ENCODE data around the gene NARS2.
"Not testable (repeated sequence)": the region's sequence is repeated elsewhere in the genome, so short reads cannot be mapped to it uniquely, and the experiment has no call there.

NARS2 gene

DNA sequence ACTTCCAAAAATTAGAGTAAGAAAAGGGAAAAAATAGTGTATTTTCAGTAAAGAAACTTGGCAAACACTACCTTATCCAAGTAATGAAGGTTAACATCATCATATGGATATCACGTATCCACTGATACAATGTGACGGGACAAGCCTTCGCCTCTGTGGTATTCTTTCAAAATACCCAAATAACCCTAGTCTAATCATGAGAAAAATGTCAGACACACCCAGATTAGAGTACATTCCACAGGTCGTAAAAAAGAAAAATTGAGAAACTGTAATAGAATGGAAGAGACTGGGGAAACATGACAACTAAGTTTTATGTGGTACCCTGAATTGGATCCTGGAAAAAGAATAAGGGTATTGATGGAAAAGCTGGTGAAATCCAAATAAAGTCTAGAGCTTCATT, 48.9 kb downstream of the NARS2 start:
- no peak overlapping the region for H3K4me3 ChIP-seq (ENCODE audit: low read depth, low read length)
- TF ChIP-seq, protein P1, sequence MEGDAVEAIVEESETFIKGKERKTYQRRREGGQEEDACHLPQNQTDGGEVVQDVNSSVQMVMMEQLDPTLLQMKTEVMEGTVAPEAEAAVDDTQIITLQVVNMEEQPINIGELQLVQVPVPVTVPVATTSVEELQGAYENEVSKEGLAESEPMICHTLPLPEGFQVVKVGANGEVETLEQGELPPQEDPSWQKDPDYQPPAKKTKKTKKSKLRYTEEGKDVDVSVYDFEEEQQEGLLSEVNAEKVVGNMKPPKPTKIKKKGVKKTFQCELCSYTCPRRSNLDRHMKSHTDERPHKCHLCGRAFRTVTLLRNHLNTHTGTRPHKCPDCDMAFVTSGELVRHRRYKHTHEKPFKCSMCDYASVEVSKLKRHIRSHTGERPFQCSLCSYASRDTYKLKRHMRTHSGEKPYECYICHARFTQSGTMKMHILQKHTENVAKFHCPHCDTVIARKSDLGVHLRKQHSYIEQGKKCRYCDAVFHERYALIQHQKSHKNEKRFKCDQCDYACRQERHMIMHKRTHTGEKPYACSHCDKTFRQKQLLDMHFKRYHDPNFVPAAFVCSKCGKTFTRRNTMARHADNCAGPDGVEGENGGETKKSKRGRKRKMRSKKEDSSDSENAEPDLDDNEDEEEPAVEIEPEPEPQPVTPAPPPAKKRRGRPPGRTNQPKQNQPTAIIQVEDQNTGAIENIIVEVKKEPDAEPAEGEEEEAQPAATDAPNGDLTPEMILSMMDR (IDR thresholded peaks at IDR 0.05; ENCODE audit: low read depth, low read length), result no peak

DNA sequence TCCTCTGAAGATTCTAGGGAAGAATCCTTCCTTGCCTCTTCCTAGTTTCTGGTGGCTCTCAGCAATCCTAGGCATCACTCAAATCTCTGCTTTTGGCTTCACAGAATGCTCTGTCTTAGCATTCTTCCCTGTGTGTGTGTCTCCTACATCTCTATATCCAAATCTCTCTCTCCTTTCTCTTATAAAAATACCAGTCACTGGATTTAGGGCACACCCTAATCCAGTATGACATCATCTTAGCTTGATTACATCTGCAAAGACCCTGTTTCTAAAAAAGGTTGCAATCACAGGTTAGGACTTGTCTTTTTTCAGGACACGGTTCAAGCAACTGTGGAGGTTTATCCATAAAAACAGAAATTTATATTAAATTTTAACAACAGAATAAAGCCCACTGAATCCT, 54.4 kb downstream of the NARS2 start:
- H3K4me3 ChIP-seq (ENCODE audit: low read depth, low read length), result no peak overlapping the region
- TF ChIP-seq, protein P1 (IDR thresholded peaks at IDR 0.05; ENCODE audit: low read depth, low read length), result no peak

DNA sequence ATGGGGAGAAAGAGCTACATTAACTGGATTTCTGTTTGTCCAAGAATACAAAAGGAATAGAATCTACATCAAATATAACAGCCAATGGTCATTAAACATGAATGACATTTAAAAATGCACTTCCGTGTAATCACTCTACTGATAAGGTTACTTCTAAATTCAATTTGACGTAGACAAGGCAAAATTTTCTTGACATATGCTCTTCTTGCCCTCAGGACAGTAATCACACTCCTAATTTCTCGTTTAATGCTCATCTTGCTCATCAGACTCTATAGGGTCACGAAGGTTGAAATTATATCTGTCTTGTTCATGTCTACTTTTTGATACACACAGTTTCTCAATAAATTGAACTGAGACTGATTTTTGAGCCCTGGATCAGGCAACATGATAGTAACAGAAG, 58.4 kb downstream of the NARS2 start:
- no peak overlapping the region for H3K4me3 ChIP-seq (ENCODE audit: low read depth, low read length)
- TF ChIP-seq, protein P1 (IDR thresholded peaks at IDR 0.05; ENCODE audit: low read depth, low read length), result no peak

DNA sequence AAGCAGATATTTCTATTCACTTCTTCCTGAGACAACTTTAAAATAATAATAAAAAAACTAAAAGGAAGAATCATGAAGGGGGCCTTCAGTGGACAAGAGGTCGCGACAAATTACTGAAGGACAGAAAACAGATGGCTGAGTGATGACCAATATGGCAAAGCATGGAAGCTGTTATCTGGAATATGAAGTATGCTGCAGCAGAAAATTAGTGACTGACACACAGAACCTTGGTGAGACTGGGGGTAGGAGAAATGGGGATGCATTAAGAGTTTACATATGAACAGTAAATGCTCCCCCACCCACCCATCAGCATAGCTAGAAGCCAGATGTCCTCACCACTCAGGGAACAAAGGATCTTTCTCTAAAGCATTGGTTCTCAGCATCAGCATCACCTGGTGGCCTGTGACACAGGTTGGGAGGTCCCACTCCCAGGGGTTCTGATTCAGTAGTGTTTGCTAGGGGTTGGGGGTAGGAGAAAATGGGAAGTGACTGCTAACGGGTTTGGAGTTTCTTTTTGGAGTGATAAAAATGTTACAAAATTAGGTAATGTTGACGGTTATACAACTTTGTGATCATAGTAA, 59.7 kb downstream of the NARS2 start:
- no peak overlapping the region for H3K4me3 ChIP-seq (ENCODE audit: low read depth, low read length)
- TF ChIP-seq, protein P1 (IDR thresholded peaks at IDR 0.05; ENCODE audit: low read depth, low read length), result no peak

DNA sequence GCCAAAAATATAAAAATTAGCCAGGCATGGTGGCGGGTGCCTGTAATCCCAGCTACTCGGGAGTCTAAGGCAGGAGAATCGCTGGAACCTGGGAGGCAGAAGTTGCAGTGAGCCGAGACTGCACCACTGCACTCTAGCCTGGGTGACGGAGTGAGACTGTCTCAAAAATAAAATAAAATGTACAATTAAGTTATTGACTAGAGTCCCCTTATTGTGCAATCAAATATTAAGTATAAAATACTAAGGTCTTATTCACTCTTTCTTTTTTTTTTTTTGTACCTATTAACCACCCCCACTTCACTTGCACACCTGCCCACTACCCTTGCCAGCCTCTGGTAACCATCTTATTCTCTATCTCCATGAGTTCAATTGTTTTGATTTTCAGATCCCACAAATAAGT, 61.6 kb downstream of the NARS2 start:
- not testable (repeated sequence) for H3K4me3 ChIP-seq (ENCODE audit: low read depth, low read length)

DNA sequence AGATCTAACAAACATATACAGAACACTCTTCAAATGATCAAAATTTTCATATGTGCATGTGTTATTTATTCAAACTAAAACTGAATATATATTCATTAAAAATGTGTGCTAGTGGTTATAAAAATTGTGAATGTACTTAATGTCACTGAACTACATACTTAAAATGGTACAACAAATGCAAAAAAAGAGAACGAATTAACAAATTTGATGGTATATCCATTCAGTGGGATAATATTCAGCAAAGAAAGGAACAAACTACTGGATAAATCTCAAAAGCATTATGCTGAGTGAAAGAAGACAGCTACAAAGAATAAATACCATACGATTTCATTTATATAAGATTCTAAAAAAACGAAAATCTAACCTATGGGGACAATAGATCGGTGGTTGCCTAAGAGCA, 64.1 kb downstream of the NARS2 start:
- no peak overlapping the region for H3K4me3 ChIP-seq (ENCODE audit: low read depth, low read length)
- TF ChIP-seq, protein P1 (IDR thresholded peaks at IDR 0.05; ENCODE audit: low read depth, low read length), result no peak

DNA sequence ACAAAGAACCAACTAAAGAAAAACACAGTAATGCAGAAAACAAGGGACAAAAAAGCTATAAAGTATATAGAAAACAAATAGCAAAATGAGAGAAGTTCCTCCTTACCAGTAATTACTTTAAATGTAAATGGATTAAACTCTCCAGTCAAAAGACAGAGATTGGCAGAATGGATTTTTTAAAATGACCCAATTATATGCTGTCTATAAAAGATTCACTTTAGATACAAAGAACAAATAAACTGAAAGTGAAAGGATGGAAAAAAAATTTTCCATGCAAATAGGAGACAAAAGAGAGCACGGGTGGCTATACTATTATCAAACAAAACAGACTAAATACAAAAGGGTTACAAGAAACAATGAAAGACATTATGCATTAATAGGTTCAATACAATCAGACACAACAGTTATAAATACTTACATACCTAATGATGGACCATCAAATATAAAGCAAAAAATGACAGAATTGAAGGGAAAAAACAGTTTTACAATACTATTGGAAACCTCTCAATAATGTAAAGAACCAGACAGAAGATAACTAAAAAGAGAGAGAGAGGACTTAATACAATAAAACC, 64.6 kb downstream of the NARS2 start:
- TF ChIP-seq, protein P1 (IDR thresholded peaks at IDR 0.05; ENCODE audit: low read depth, low read length), result no peak
- no peak overlapping the region for H3K4me3 ChIP-seq (ENCODE audit: low read depth, low read length)

DNA sequence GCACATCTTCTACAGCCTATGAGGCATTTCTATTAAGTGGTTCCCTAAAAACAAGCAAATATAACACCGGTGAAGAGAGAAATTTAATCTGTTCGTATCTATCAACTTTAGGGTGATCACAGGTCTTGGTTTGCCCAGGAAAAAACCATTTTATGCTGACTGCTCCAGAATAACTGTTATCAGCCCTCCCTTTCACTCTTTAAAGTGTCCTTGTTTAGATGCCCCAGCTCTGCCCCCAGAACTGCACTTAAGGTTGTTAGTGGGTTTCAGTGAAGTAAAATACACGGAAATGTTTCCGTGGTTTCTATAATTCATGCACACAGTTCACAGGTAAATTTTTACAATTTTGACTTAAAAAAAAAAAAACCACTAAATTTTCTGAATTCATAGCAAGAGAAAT, 70.0 kb downstream of the NARS2 start:
- TF ChIP-seq, protein P1 (IDR thresholded peaks at IDR 0.05; ENCODE audit: low read depth, low read length), result no peak
- H3K4me3 ChIP-seq (ENCODE audit: low read depth, low read length), result no peak overlapping the region

Data from WI38 (cell line).